ENCODE data around the gene NFYA. TPM values are rescaled to one million over a fixed set of nuclear protein-coding genes. Genes with fewer than 3 reads are reported as not detected.

The NFYA gene
- total and polyA plus RNA-seq, 4 donors, result 5.9 to 38.0 (median 16.7) TPM

DNA sequence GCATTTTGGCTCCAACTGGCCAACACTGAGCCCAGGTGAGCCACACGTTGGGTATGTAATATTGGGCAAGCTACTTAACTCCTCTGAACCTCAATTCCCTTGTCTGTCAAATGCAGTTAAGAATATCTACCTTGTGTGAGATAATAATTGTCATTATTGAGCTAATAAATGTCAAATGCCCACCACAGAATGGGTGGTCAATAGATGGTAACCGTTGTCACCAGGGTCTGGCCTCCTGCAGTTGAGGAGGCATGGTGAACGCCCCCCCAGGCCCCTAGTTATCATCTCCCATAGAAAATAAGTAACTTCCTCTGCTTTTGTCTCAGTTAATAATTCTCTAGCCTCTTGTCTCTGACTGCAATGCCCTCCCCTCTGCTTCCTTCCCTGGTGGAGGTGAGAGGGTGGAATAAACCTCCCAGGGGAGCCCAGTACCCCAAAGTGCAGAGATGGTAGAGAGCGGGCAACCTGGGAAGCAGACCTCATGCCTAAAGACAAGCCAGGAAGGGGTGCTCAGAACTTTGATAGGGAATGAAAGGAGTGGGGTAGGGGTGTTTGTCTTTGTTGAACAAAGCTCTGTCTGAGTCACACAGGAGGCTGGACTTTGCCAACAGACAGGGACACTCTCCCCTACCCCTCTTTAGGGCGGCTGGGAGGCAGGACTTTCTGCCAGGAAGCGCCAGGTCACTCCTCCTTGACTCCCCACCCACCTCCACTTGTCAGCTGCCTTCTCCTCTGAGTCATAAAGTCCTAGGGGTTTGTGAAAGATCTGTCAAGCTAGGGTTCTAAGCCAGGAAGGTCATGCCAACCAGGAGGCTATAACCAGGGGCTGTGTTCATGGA lies 32.5 kb upstream of the NFYA start:
- 62 to 68% methylated on average over 6 of the region's 6 CpGs for WGBS, 2 donors
- Histone ChIP-seq H3K27me3 (ENCODE audit: control insufficient read depth in 3 of 3, insufficient read depth in 3 of 3, low read length in 2 of 3) (no peaks in the 10 kb centered on the region), H3K4me1 (ENCODE audit: control insufficient read depth in 5 of 5, insufficient read depth in 5 of 5, low read length in 5 of 5) (peaks cover 0 to 7% (median 0%) of the 10 kb centered on the region in 5 donors), H3K36me3 (ENCODE audit: control insufficient read depth in 4 of 4, insufficient read depth in 4 of 4, low read length in 4 of 4) (no peaks in the 10 kb centered on the region), H3K9me3 (ENCODE audit: control insufficient read depth in 4 of 4, insufficient read depth in 3 of 4, low read length in 3 of 4) (no peaks in the 10 kb centered on the region), H3K9ac (ENCODE audit: insufficient read depth in 1 of 2, low read length in 2 of 2) (no peak overlapping the region), H3K27ac (ENCODE audit: low read depth in 1 of 2, low read length in 1 of 2) (no peak overlapping the region), H3K4me3 (no peak overlapping the region)
- DNase-seq (peak in 1 of 3 donors; percentile 25), ATAC-seq (ENCODE audit: insufficient read depth, low FRiP score) (peak; percentile 54)
- TF ChIP-seq, protein P1, sequence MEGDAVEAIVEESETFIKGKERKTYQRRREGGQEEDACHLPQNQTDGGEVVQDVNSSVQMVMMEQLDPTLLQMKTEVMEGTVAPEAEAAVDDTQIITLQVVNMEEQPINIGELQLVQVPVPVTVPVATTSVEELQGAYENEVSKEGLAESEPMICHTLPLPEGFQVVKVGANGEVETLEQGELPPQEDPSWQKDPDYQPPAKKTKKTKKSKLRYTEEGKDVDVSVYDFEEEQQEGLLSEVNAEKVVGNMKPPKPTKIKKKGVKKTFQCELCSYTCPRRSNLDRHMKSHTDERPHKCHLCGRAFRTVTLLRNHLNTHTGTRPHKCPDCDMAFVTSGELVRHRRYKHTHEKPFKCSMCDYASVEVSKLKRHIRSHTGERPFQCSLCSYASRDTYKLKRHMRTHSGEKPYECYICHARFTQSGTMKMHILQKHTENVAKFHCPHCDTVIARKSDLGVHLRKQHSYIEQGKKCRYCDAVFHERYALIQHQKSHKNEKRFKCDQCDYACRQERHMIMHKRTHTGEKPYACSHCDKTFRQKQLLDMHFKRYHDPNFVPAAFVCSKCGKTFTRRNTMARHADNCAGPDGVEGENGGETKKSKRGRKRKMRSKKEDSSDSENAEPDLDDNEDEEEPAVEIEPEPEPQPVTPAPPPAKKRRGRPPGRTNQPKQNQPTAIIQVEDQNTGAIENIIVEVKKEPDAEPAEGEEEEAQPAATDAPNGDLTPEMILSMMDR (IDR thresholded peaks at IDR 0.05; ENCODE audit: control extremely low read depth, extremely low read depth), result no peak

DNA sequence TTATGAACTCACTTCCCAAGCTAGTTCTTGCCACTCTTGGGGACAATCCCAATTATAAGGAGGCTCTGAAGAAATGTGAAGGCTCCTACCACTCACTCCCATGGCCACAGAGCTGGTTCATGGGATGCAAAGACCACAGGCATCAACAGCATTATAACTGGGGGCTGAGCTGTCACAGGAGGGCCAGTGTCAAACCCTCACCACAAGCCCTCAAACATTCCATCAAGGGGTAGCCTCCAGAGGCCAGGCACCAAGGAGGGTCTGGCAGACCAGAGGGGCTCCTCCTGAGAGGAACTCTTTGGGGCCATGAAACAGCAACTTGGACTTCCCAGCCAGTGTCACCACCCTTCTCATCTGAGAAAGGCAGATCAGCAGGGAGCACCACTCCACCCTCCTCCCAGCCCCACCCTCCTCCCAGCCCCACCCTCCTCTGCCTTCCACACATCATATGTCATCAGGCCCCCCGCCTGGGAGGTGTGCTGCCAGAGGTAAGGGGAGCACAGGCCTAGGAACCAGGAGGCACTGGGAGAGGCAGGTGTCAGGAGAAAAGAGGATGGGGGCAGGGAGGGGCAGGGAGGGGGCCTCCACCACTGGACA lies 31.7 kb upstream of the NFYA start:
- no peaks in the 10 kb centered on the region for H3K36me3 ChIP-seq (ENCODE audit: control insufficient read depth in 4 of 4, insufficient read depth in 4 of 4, low read length in 4 of 4)
- no peak overlapping the region for H3K9ac ChIP-seq (ENCODE audit: insufficient read depth in 1 of 2, low read length in 2 of 2)
- no peaks in the 10 kb centered on the region for H3K27me3 ChIP-seq (ENCODE audit: control insufficient read depth in 3 of 3, insufficient read depth in 3 of 3, low read length in 2 of 3)
- H3K4me3 ChIP-seq, result no peak overlapping the region
- ATAC-seq (ENCODE audit: insufficient read depth, low FRiP score) (no peak), DNase-seq (no peak)
- no peaks in the 10 kb centered on the region for H3K9me3 ChIP-seq (ENCODE audit: control insufficient read depth in 4 of 4, insufficient read depth in 3 of 4, low read length in 3 of 4)
- H3K4me1 ChIP-seq (ENCODE audit: control insufficient read depth in 5 of 5, insufficient read depth in 5 of 5, low read length in 5 of 5), result peaks cover 0 to 7% (median 0%) of the 10 kb centered on the region in 5 donors
- H3K27ac ChIP-seq (ENCODE audit: low read depth in 1 of 2, low read length in 1 of 2), result no peak overlapping the region
- TF ChIP-seq, protein P1 (IDR thresholded peaks at IDR 0.05; ENCODE audit: control extremely low read depth, extremely low read depth), result no peak
- WGBS, 2 donors, result 69 to 84% methylated on average over 1 of the region's 1 CpG

DNA sequence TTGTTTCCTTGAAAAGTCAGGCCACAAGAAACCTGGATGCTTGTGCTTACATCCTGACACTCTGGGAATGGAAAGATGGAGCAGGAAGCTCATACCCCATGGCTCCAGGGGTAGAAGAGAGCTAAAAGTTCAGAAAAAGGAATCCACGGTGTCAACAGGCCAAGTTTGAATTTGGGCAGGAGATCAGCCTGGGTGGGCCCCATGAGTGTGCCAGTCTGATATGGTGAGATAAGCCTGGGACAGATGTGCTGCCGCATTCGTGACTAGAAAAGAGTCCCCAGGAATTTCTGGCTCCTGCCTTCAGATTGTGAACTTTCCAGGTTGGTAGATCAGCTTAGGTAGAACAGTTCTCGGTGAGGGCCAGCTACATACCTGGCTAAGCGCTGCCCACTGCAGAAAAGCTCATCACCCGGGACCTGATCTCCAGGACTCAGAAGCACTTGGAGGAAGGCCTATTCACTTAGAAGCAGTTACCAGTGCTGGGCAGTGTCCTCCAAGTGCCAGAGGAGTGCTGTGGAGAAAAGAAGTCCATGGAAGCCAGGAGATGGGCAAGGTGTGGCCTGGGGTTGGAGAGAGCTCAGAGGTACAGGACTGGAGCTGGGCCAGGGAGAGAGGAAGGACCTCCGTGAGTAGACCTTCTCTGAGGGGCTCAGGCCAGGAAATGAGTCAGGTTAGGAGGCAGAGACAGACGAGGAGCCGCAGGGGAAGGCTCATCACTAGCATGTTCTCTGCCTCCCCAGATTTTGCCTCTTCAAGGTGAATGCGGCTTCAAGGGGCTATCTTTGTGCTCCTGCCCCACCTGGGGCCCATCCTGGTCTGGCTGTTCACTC lies 30.3 kb upstream of the NFYA start, which contains the start of gene TSPO2:
TSPO2 (plus strand) TSS at position 242 of the 830 bp plus-strand sequence; CDS start at position 761, 519 bp downstream.
- WGBS, 2 donors, result 89 to 90% methylated on average over 10 of the region's 10 CpGs
- TF ChIP-seq, protein P1 (IDR thresholded peaks at IDR 0.05; ENCODE audit: control extremely low read depth, extremely low read depth), result no peak
- ATAC-seq (ENCODE audit: insufficient read depth, low FRiP score) (no peak), DNase-seq (no peak)
- H3K4me1 ChIP-seq (ENCODE audit: control insufficient read depth in 5 of 5, insufficient read depth in 5 of 5, low read length in 5 of 5), result peaks cover 0 to 7% (median 0%) of the 10 kb centered on the region in 5 donors
- H3K9ac ChIP-seq (ENCODE audit: insufficient read depth in 1 of 2, low read length in 2 of 2), result no peak within 1 kb of the TSS
- H3K36me3 ChIP-seq (ENCODE audit: control insufficient read depth in 4 of 4, insufficient read depth in 4 of 4, low read length in 4 of 4), result no peaks in the 10 kb centered on the region
- no peak within 1 kb of the TSS for H3K4me3 ChIP-seq
- no peaks in the 10 kb centered on the region for H3K9me3 ChIP-seq (ENCODE audit: control insufficient read depth in 4 of 4, insufficient read depth in 3 of 4, low read length in 3 of 4)
- no peak within 1 kb of the TSS for H3K27ac ChIP-seq (ENCODE audit: low read depth in 1 of 2, low read length in 1 of 2)
- no peaks in the 10 kb centered on the region for H3K27me3 ChIP-seq (ENCODE audit: control insufficient read depth in 3 of 3, insufficient read depth in 3 of 3, low read length in 2 of 3)

All from lung (tissue), 12 donors.